Embryonic facial prominence (tissue), 1 donor: ENCODE data around the gene ALS2.
A peak's percentile ranks its signal among the peaks of the same experiment; 100 is the strongest.
"Not testable (repeated sequence)": the region's sequence is repeated elsewhere in the genome, so short reads cannot be mapped to it uniquely, and the experiment has no call there.

Experiments used
- DNase-seq: peaks from one replicate; pipeline ENCODE4 v3.0.0-alpha.2; 2016; ENCODE audit errors: extremely low spot score

The ALS2 gene

GRCh38 chr2:201780674-201781493 is at the start of gene ALS2:
TSS of gene ALS2 (minus strand) at chr2:201780933. CDS start at chr2:201768885, 12,048 bp downstream.
- peak; percentile 96 for DNase-seq

DNA sequence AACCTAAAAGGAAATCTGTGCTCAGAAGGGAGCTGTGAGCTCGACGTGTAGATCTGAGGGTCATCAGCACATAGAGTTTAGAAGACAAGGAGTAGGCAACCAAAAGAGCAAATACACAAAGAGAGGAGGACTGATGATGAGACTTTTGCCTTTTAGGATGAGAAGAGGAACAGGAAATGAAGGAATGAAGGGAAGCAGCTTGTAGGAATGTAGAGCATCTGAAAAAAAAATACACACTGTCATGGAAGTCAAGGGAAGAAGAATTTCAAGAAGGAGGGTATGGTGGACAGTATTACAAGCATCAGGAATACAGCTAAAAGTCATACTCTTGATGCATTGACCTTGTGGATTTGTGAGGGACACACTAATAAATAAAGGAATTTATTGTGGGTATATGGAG is 47.5 kb upstream of the ALS2 start:
- no peak for DNase-seq

- DNase-seq = no peak
Observed at GRCh38 chr2:201827621-201828020, 46.9 kb upstream of the ALS2 start.

DNA sequence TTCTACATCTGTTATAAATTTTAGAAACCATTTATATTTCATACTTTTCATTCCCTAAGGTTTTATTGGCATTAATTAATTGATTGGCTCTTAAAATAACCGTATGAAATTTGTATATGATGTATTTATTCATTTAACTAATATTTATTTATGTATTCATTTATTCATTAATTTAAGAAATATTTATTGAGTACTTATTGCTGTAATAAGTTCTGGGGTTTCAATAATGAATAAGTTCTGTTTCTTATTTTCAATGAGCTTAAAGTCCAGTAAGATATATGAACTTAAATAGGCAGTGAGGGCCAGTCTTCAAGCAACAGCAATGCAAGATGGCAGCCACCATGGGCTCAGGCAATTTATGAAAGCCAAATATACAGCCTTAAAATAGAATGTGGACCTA is 43.5 kb upstream of the ALS2 start:
- DNase-seq = no peak

DNA sequence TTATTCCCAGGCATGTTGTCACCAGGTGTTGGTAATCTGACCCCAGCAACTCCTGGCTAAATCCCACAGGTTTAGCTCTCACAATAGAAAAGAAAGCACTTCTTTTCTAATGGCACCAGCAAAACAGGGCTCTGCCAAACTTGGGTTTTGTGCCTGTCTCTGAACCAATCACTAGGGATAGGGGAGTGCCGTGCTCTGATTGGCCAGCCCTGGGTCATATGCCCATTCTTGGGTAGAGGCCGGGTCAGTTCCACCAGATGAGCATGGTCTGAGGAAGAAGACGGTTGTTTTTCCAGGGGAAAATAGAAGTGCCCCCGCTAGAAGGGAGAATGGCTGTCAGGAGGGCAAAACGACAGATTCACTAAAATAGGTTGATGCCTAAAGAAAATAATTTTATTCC is 40.3 kb upstream of the ALS2 start:
- DNase-seq = no peak

GRCh38 chr2:201820383-201821007 is 39.8 kb upstream of the ALS2 start:
- no peak for DNase-seq

- DNase-seq = no peak
Observed at GRCh38 chr2:201816657-201817575, 36.2 kb upstream of the ALS2 start.

- DNase-seq = no peak
Observed at GRCh38 chr2:201813996-201814760, 33.4 kb upstream of the ALS2 start.

DNA sequence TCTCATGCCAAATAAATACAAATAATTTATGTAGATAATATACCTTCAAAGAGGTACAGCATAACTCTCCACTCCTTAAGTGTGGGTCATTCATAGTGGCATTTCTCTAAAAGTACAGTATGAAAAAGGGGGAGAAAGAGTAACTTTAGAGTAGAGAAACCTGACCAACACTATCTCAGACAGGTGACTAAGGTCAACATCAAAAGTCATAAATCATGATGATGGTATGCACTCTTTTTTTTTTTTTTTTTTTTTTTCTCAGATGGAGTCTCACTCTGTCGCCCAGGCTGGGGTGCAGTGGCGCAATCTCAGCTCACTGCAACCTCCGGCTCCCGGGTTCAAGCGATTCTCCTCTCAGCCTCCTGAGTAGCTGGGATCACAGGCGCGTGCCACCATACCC is 29.9 kb upstream of the ALS2 start:
- not testable (repeated sequence) for DNase-seq

- no peak for DNase-seq
Observed at GRCh38 chr2:201809633-201810032, 28.9 kb upstream of the ALS2 start.

GRCh38 chr2:201808027-201808426 is 27.3 kb upstream of the ALS2 start:
- no peak for DNase-seq

- peak; percentile 32 for DNase-seq
Observed at GRCh38 chr2:201807452-201807999, 26.8 kb upstream of the ALS2 start.

DNA sequence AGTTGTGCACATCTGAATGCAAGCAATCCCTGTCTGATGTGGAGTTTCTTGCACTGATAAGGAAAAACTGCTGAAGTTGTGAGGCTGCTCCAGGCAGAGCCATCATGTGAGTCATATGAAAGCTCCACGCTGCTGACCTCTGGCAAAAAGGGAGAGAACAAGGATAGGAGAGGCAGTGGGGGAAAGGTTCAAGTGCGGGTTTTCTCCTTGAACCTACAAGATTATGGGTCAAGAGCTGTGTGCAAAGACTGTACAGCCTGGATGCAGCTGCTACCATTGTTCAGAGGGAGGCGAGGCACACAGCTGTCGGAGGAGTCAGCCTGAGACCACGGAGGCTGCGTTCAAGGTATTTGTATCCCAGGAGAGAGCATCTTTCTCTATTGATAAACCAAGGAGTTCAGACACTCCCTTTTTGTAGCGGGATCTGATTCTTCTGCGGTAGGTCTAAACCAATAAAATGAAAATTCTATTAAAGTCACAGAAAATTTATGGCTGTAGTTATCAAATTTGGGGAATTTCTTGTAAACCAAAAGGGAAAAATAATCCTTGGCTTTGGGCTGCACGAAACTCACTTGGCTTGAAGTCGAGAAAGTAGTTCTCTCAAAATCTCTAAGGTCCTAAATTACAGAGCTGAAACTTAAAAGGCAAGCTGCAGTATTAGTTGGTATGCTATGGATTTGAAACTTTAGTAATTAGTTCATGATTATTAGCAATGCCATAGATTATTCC is 25.9 kb upstream of the ALS2 start, which contains the start of gene CDK15:
TSS of gene CDK15 (plus strand) at position 96 of the 729 bp plus-strand sequence. CDS start at position 224, 128 bp downstream.
- DNase-seq = no peak

DNA sequence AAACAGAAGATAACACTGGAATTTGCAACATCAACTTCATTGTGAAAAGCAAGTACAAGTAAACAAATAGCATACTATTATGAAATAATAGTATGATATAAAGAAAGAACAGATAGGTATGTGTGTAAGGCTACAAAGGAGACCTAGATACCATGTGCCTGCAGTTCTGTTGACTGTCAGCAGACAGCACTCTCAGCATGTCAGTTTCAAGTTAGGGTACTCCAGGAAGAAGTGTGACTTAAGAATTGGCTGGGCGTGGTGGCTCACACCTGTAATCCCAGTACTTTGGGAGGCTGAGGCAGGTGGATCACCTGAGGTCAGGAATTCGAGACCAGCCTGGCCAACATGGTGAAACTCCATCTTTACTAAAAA is 18.2 kb upstream of the ALS2 start:
- not testable (repeated sequence) for DNase-seq

DNA sequence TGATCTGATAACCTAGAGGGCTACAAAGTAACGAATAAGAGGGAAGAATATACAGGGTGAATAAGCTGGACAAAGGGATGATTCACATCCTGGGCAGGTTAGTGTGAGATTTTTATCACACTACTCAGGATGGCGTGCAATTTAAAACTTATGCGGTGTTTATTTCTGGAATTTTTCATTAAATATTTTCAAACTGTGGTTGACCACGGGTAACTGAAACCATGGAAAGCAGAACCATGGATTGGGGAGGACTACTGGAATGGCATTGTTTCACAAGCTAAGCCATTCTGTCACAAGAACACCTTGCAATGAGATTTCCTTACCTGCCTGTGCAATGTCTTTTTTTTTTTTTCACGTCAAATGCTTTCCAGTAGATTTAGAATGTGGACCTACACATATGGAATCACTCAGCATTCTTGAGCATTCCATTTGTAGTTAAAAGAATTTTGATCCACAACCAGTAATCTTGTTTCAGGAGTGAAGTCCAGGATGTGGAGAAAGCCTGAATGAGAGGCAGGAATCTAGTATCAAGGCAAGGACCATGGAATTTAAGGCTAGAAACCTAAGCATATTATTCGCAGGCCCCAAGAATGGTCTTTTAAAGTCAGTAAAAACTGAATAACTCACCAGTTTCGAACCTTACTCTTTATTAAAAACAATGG is 17.6 kb upstream of the ALS2 start:
- DNase-seq = no peak

DNA sequence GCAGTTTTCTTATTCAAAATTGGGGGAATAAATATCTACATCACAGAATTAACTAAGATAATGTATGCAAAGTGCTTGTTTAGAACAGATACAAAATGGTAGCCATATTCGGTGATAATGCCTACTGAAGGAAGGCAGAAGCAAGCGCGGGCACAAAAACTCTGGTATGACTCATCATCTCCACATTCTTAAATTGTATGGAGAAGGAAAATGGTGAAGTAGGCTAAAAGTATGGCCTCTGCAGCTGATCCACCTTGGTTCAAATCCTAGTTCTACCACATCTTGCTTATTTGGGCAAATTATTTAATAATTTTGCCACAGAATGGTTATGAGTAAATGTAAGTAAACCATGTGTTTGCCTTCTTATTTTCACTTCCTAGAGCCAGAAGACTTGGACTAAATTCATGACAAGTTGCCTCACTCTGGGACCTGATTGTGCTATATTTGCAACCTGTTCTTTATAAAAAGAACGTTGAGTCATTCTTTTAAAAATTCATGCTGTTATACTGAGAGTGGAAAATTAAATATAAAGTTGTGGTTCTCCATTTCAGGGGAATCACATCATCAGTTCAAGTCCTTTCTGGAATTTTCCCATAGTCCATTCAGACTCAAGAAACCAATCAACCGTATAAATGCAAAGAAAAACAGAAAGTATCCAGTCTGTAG is 16.6 kb upstream of the ALS2 start:
- peak; percentile 9 for DNase-seq

DNA sequence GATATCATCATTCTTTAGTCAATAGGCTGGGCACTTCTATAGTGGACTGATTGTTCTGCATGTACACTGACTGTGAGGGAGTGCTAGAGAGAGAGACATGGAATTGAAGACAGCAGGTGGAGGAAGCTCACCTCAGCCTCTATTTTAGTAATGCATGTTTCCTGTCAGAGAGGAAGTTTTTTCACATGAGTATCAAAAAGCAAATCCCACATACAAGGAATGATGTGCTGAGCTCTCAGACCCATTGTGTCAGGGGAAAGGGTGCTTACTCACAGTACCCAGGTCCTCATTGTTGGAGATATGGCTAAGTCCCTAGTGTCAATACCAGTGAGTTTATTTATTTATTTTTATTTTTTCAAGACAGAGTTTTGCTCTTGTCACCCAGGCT is 15.7 kb upstream of the ALS2 start:
- no peak for DNase-seq

- DNase-seq = peak; percentile 11
Observed at GRCh38 chr2:201795607-201796477, 15.1 kb upstream of the ALS2 start.
